GM21717 (cell line): ENCODE measurements around the gene ENTPD8.

Source experiments
- ATAC-seq: cut with Tn5 transposase; IDR thresholded peaks from one replicate; pipeline ENCODE4 v1.9.1; 2021; ENCODE audit warnings: mild to moderate bottlenecking, moderate library complexity; ENCODE audit not compliant: unreplicated experiment

Gene ENTPD8

DNA sequence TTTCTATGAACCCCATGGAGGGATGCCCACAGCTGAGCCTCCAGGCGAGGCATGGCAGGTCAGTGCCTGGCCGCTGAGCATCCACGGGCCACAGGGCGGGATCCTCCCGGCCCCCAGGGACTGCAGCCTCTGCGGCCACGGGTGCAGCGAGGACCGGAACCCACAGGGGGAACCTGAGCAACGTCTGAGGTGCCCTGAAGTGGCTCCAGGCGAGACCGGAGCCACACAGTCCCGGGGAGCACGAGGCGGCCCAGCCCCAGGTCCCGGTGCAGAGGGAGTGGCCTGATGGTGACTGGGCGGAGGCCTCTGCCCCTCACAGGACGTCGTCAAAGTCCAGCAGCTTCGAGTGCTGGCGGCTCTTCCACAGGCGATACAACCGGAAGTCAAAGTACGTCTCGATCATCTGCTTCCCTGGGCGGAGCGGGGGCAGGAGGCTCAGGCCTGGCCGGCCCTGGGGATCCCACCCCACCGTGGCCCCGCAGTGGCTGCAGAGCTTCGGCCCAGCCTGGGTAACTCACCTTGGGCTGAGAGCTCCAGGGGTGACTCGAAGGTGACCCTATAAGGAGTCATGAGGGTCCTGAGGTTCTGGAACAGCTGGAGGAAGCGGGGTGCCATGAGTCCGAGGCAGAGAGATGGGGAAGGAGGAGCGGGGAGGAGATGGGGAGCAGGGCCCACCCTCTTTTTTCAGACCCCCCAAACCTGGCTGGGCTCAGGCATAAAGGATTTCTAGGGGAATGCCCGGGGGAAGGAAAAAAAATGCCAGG, 8.1 kb upstream of the ENTPD8 start:
- no peak for ATAC-seq

DNA sequence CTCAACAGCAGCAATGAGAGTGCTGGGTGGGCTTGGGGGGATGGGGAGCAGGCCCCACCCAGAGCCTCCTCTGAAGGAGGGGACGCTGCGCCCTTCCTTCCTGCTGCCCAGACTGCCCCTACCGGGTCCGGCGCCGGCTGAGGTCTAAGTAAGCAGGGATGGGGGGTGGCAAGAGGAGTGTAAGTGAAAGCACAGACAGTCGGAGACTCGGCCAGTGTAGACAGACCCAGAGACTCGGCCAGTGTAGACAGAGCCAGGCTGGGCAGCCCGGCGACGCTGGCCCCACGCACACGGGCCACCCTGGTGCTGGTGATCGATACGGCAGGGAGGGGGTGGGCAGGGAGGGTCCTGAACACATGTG, 7.4 kb upstream of the ENTPD8 start:
- no peak for ATAC-seq

DNA sequence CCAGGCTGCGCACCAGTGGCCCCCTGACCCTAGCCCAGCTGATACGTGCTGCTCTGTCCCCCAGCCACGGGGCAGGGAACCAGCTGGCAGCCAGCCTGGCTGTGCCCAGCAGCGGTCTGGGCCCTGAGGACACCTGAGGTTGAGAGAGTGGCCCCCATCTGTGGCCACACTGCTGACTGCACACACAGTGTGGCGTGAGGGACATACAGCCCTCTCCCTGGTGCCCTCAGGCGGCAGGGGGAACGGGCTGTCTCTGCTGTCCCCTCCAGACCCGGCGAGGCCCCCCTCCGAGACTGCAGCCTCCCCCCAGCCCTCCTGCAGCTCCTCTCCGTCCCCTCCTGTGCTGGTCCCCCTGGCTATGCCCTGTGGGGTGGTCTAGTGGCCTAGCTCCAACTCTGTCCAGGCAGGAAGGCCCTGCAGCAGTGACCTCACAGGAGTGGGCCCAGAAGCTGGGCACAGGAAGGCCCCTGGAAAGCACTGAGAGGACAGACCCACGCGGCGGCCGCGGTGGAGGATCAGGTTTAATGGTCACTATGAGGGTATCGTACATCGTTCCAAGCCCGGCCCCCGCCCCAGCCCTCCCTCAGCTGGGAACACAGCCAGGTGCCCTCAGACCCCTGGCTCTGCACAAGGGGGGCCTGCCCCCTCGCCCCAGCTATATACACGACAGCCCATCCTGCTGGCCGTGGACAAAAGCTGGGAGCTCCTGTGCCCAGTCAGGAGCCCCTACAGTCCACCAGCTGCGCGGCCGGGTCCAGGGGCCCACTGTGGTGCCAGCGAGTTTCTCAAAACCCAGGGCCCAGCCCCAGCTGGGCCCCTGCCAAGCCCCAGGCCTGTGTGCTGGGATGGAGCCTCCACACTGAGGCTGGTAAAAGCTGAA, 6.8 kb upstream of the ENTPD8 start:
- no peak for ATAC-seq

DNA sequence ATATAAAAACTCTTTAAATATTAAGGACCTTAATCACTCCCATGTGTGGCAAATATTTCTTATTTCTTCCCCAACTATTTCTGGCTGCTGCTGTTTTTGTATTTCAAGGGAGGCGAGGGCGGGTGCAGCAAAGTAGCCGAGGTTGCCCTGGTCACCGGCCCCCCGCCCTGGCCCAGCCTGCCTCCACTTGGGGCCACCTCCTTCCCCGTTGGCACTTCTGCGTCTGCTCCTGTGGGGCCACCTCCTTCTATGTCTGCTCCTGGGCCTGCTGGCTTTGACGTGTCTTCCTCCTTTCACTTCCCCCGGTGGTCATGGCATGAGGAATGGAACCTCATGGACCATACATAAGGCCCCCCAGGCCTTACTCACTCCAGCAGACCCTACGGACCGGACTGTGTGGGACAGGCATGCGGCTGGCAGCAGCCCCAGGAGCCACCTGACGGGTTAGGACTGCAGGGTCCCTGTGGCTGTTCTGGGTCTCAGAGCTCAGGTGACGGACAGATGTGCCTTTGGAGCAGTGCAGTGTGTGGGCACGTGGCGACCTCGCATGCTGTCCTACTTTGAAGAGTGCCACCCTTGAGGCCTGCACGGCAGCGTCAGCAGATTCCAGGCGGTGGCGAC, 5.8 kb upstream of the ENTPD8 start:
- ATAC-seq = no peak

DNA sequence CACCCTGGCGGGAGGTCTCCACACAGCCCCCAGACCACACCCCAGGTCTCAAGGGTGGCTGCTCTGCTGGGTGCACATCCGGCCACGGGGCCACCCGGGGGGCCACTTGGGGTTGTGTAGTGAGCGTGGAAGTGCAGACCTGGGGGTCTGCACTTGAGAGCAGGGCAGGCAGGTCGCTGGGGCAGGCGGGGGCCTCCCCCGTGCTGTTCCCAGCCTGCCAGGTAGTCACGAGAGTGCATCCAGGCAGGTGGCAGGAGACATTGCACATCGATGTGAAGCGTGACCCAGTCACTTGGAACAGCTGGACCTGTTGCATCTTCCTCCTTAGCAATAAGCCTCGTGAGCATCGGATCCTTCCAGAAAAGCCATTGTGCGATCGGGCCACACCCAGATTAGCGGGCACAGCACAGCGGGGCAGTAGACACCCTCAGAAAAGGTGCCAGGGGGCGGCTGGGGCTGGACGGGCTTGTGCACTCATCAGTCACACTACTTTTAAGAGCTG, 4.8 kb upstream of the ENTPD8 start:
- ATAC-seq = no peak

DNA sequence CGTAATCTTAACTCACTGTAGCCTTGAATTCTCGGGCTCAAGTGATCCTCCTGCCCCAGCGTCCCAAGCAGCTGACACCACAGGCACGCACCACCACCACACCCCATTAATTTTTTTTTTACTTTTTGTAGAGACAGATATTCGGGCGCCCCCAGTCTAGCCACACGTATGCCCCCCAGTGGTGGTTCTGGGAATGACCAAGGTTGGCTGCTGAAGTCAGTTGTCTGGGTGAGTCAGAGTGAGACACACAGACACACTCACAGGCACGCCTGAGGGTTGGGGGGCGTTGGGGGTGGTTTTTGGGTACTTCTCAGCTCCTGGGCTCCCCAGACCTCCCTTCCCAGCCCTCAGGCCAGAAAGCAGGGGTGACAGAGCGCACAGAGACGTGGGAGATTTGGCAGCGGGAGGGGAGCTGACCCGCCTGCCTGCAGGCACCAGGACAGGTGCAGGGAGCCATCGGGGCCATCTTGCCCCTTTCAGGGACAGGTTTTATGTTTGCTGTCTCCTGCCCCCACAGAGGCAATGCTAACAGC, 4.2 kb upstream of the ENTPD8 start:
- no peak for ATAC-seq

DNA sequence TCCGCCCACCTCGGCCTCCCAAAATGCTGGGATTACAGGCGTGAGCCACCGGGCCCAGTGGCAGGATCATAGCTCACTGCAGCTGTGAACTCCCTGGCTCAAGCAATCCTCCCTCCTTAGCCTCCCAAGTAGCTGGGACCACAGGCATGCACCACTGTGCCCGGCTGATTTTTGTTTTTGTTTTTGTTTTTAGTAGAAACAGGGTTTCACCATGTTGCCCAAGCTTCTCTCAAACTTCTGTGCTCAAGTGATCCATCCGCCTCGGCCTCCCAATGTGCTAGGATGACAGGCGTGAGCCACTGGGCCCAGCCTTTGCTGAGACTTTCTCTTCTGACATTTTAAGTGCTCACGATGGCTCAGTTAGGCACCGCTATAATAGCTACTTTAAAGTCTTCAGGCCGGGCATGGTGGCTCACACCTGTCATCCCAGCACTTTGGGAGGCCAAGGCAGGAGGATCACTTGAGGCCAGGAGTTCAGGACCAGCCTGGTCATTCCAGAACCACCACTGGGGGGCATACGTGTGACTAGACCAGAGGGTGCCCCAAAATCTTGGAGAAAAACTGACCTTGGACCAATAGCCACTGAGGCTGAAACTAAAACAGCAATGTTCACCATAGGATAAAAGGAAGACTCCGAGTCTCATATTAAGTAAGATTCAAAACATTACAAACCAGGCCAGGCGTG, 3.1 kb upstream of the ENTPD8 start:
- no peak for ATAC-seq

DNA sequence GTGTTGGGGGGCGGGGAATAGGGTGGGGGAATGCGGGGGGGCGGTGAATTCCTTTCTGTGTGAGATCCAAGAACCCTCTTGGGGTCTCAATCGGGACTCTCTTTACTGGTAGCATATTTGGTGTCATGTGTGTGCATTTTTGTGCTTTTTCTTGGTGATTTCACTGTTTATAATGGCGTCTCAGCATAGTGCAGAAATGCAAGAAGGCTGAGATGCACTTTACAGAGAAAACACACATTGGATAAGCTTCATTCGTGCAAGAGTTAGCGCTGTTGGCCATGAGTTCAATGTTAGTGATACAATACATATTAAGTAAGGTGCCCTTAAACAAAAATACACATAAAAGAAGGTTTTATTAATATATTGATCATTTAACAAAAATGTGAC, 771 bp upstream of the ENTPD8 start:
- no peak for ATAC-seq

DNA sequence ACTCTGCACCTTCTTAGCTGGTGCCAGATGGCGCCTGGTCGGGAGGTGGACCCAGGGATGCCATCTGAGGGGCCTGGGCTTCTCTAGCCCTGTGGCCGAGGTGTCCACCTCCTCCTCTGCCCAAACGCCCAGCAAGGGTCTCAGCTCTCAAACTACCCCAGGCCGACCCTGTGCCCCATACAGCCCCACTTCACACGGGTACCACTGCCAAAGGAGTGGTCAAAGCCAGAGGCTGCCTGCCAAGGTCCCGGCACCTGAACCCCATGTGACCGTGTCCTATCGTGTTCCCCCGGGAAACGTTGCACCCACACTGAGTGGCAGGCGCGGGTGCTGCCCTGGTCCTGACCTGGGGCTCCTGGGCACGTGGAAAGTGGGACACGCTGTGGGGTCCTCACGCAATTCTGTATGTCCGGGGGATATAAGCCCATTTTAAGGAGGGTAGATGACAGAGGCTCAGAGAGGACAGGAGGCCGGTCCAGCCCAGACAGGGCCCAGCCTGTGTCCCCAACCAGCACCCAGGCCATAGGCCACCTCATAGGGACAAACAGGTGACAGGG, 1.9 kb downstream of the ENTPD8 start:
- no peak for ATAC-seq

DNA sequence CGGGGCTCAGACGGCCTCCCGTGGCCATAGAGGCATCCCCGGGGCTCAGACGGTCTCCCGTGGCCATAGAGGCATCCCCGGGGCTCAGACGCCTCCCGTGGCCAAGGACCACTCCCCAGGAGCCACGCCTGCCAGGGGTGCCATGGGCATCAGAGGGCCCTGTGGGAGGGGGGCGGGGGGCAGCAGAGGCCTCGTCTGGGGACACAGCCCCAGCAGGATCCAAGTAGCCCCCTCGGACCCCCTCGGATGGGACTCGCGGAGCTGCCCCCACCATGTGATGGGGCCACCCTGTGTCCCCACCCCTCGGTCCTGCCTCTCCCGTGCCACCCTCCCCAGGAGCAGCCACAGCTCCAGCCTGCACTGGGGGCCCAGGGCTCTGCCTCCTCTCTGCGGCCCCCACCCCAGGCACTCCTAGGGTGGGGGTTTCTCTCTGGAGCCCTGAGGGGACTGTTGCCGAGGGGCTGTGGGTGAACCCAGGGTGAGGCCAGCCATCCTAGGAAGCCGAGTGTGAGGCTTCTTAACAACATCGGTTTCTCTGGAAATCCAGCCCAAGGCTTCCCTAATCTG, 2.5 kb downstream of the ENTPD8 start:
- no peak for ATAC-seq

DNA sequence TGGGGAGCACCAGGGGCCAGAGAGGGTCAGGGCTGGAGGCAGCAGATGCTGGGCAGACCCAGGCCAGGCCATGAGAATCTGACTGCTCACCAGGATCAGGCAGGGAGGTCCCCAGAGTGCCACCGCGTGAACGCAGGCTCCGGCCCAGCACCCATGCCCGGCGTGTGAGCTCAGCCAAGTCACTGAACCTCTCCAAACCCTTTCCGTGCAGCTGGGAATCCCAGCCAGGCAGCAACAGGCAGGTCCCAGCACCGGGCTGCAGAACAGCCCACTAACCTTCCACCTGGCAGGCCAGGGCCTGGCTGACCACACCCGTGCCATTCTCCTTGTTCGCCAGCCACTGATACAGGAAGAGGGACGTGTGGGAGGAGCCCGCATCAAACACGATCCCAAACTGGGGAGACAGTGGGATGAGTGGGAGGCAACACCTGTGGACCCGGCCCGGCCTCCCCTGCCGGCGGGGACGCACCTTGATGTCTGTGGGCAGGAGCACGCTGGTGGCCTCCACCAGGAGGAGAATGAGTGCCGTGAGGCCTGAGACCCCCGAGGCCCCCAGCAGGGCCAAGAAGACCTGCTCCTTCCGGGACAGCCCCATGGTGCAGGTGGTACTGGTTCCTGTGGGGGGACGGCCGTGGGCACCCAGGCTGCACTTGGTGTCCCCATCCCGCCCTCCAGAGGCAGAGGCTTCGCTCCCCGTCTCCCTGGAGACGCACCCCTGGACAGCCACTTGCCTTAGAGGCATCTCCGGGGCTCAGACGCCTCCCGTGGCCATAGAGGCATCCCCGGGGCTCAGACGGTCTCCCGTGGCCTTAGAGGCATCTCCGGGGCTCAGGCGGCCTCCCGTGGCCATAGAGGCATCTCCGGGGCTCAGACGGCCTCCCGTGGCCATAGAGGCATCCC, 3.2 kb downstream of the ENTPD8 start:
- no peak for ATAC-seq

DNA sequence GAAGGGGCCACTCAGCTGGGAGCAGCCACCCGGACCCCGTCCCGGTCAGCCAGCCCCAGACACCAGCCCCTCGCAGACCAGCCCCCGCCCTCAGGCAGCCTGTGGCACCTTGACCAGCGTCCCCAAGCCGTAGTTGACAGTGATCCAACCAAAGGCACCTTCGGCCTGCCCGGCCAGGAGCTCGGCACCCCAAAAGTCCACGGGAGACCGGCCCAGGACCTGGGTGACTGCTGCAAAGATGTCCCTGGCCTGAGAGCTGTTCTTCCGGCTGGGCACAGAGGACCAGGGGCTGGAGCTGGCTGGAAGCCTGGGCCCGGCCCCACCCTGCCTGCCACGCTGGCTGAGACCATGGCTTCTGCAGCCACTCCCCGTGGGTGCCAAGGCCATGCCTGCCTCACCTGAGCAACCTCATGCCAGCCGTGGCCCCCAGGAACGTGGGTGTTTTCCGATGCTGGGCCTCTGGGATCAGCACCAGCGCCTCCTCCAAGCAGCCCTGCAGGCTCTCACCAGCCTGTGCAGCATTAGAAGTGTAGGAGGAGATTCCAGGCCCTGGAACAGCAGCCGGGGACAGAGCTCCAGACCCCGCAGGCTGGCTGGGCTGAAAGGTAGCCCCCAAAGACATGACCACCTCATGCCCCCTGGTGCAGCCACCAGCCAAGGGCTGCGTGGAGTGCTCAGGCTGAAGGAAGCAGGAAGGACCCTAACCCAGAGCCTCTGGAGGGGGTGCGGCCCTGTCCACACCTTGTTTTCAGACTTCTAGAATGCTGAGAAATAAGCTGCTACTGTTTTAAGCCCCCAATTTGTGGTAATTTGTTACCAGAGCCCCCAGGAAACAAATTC, 4.2 kb downstream of the ENTPD8 start:
- no peak for ATAC-seq

DNA sequence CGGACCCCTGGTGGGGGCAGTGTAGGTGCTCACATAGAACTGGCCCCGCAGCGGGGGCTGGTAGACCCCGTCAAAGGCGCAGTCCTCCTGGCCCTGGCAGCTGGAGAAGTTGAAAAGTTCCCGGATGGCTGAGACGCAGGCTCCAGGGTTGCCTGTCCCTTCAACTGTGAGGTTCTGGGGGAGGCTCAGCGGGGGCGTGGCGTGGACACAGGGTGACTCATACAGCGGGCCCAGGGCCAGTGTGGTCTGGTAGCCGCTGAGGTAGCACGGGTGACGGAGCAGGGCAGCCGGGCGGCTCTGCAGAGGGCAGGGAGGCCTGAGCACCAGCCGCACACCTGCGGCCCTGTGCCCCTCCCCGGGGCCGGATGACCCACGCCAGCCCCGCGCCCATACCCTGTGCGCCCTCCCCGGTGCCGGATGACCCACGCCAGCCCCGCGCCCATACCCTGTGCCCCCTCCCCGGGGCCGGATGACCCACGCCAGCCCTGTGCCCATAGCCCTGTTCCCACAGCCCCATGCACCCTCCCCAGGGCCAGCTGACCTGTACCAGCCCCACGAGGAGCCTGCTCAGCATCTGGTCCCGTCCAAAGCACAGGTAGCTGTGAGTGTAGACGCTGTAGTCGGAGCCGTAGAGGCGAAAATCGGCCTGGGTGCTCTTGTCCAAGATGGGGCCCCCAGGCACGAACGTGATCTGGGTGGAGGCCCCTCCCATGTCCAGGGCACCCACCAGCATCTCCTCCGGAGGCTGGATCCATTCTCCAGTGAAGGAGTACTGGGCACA, 5.0 kb downstream of the ENTPD8 start:
- no peak for ATAC-seq

DNA sequence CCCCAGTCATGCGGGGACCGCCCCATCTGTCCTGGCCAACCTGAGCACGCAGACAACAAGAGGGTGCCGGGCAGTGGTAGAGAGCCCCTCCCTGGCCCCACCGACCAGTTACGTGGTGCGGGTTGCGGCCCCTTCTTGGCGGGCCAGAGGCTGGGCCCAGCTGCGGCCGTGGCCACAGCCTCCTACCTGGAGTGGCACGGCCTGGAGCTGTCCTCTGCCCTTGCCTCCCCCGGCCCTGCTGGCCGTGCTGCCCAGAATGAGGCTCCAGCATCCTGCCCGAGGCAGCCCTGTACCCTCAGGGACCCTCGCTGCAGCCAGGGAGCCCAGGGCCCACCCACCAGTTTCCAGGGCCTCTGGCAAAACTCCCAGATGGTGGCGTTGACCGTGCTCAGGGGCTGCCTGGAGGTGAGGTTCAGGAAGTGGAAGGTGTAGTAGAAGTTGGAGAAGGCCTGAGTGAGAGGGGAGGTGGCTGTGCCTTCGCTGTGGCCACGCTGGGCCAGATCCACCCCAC, 5.7 kb downstream of the ENTPD8 start:
- no peak for ATAC-seq

DNA sequence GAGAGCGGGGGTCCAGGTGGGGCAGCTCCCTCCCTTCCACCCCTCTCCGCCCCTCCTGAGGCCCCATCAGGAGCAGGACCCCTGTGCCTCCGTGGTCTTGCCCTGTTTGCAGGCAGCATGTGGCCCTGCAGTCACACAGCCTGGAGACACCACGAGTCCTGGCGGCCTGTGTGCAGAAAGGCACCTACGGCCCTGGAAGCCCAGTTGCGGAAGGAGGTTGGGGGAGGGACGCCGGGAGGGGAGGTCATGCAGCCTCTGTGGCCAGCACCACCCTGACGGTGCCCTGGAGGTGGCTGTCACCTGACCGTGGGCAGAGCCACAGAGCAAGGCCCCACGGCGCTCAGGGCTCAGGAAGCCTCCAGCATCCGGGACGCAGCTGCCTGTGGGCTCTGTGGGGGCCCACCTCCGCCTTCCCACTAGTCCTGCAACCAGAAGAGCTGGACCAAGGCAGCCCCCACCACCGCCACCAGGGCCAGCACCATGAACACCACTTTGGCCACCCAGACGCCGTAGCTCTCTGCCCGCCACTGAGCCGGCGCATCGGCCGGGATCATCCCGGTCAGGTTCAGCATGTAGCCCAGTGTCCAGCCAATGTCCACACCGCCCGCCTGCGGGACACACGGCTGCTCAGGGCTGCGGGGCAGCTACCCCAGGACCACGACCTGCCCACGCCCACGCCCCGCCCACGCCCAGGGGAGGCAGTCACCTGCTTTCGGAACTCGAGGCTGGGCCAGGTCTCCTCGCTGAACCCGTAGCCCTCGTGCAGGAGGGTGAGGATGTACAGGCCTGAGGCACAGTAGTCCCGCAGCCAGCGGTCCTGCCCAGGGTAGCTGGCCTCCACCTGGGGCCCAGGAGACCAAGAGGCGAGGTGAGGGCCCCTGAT, 6.4 kb downstream of the ENTPD8 start:
- no peak for ATAC-seq

DNA sequence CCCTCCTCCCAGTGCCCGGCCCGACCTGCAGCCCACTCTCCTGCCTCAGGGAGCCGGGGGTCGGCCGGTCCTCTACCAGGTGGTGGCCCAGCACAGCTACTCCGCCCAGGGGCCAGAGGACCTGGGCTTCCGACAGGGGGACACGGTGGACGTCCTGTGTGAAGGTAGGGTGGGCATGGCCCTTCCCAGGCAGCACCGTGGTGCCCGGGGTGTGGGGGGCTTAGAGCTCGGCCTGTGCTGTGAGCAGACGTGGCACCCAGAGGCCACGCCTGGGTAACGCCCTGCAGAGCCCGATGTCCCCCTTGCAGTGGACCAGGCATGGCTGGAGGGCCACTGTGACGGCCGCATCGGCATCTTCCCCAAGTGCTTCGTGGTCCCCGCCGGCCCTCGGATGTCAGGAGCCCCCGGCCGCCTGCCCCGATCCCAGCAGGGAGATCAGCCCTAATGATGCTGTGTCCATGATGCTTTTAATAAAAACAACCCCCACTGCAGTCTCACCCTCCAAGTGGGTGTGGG, 7.2 kb downstream of the ENTPD8 start:
- ATAC-seq = no peak
